ENCODE data around the gene VWA3B. TPM values are rescaled to one million over a fixed set of nuclear protein-coding genes. Genes with fewer than 3 reads are reported as not detected.

Gene VWA3B
- polyA plus RNA-seq, 2 of the 4 experiments (the other 2 are of a cell fraction), result not detected

GRCh38 chr2:98296440-98296839 lies 209.5 kb downstream of the VWA3B start (continued):
- TF ChIP-seq PHF8 (IDR thresholded peaks at IDR 0.05; ENCODE audit: borderline replicate concordance, low read depth) (no peak), CEBPB (IDR thresholded peaks at IDR 0.05) (no peak), POLR2AphosphoS2 (conservative IDR thresholded peaks at IDR 0.05; ENCODE audit: low read length) (no peak), HOXB13 (CRISPR knock-in tag; IDR thresholded peaks at IDR 0.05; ENCODE audit: low read depth) (no peak), RNF2 (IDR thresholded peaks at IDR 0.05; ENCODE audit: borderline replicate concordance, low read depth) (no peak), REST (IDR thresholded peaks at IDR 0.05) (no peak)

GRCh38 chr2:98297817-98298682 lies 211.1 kb downstream of the VWA3B start:
- H3K4me2 ChIP-seq, result no peak overlapping the region

GRCh38 chr2:98298683-98299164 lies 211.8 kb downstream of the VWA3B start:
- FAIRE-seq, result no peak
- 34% methylated on average over 6 of the region's 6 CpGs for WGBS (ENCODE audit: missing lambda C conversion rate)
- no peak overlapping the region for H3K27ac ChIP-seq
- no peak overlapping the region for H3K4me3 ChIP-seq
- H3K9me3 ChIP-seq, result no peaks in the 10 kb centered on the region
- ATAC-seq, result no peak
- CTCF ChIA-PET, result no interaction called here
- TF ChIP-seq BCL3 (IDR thresholded peaks at IDR 0.05) (no peak), HES2 (IDR thresholded peaks at IDR 0.05) (no peak), POLR2A (IDR thresholded peaks at IDR 0.05; ENCODE audit: low read length) (no peak), HOXB13 (CRISPR knock-in tag; IDR thresholded peaks at IDR 0.05; ENCODE audit: low read depth) (no peak), REST (IDR thresholded peaks at IDR 0.05) (no peak), JUNB (IDR thresholded peaks at IDR 0.05) (no peak), HOXB5 (CRISPR knock-in tag; IDR thresholded peaks at IDR 0.05) (no peak)
- no peak overlapping the region for H3K4me2 ChIP-seq
- no peaks in the 10 kb centered on the region for H3K4me1 ChIP-seq
- POLR2A ChIA-PET, result no interaction called here
- no peak for DNase-seq (ENCODE audit: low read depth in 1 of 2, low spot score in 1 of 2)

More at GRCh38 chr2:98297817-98298682, 211.1 kb downstream of the VWA3B start:
- DNase-seq (ENCODE audit: low read depth in 1 of 2, low spot score in 1 of 2), result no peak
- TF ChIP-seq USF2 (IDR thresholded peaks at IDR 0.05), result no peak
- TF ChIP-seq JUNB (IDR thresholded peaks at IDR 0.05), result no peak
- H3K4me3 ChIP-seq, result no peak overlapping the region
- WGBS (ENCODE audit: missing lambda C conversion rate), result 44% methylated on average over 12 of the region's 12 CpGs
- ChIA-PET POLR2A (no interaction called here), CTCF (no interaction called here)
- ATAC-seq, result no peak
- no peak for FAIRE-seq
- no peak overlapping the region for H3K27ac ChIP-seq
- H3K9me3 ChIP-seq, result no peaks in the 10 kb centered on the region
- H3K4me1 ChIP-seq, result no peaks in the 10 kb centered on the region
